BE2C (cell line): ENCODE results near the gene ICE2.
A peak's percentile ranks its signal among the peaks of the same experiment; 100 is the strongest.

Source experiments
- DNase-seq: peaks from one replicate; pipeline ENCODE4 v3.0.0-alpha.2; 2020
- H3K27me3 ChIP-seq: fragments of 250-450 bp; sonication (Bioruptor Pico); 2 replicates; pipeline ENCODE4 v1.5.1; 2020; ENCODE audit warnings: mild to moderate bottlenecking
- H3K36me3 ChIP-seq: fragments of 250-450 bp; sonication (Bioruptor Pico); 2 replicates; pipeline ENCODE4 v1.5.1; 2020; ENCODE audit warnings: mild to moderate bottlenecking
- H3K4me1 ChIP-seq: fragments of 250-450 bp; sonication (Bioruptor Pico); 2 replicates; pipeline ENCODE4 v1.5.1; 2020
- H3K4me3 ChIP-seq: 2 replicates; pipeline ENCODE4 v1.5.1; 2011; ENCODE audit warnings: low read depth, low read length
- H3K9me3 ChIP-seq: fragments of 250-450 bp; sonication (Bioruptor Pico); 2 replicates; pipeline ENCODE4 v1.5.1; 2020
- CTCF ChIP-seq: IDR thresholded peaks from 2 replicates; pipeline ENCODE4 v1.5.1; 2012; ENCODE audit warnings: mild to moderate bottlenecking, low read depth, low read length

Gene ICE2

DNA sequence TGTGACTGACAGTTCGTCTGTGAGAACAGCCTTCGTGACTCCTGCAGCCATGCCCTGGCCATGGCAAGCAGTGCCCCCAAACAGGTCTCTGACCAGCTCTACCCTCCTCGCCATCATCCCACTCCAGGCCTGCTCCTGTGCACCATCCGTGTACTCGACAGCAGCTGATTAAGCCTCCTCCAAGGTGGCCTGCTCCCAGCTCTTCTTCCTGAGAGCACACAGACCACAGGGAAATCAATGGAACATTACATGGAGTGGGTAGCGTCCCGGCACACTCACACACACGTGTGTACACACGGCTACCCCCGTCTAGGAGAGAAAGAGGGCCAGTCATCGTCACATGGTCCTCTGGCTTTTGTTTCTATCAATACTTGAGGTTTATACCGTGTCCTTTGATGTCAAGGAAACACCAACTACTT lies 102.3 kb downstream of the ICE2 start:
- Histone ChIP-seq H3K4me1 (peaks cover 33% of the 10 kb centered on the region), H3K36me3 (peaks cover 23% of the 10 kb centered on the region)

DNA sequence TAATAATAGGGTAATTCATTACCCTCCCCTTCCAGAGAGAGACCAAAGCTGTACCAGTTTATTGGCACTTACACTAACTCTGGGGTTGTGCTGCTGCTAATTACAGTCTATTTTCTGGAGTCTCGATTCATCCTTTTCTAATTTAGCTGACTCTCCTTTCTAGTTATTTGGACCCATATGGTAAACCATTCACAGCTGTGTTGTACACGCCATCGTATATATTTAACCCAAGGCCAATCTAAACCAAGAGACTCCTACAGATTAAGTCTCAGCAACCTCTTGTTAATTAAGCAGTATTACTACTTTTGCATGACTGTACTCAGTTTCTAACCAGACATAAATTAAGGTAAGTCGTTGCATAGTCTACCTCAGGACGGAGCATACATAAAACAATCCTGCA lies 103.6 kb downstream of the ICE2 start:
- Histone ChIP-seq H3K4me1 (peaks cover 47% of the 10 kb centered on the region), H3K36me3 (peaks cover 28% of the 10 kb centered on the region), H3K27me3 (no peaks in the 10 kb centered on the region), H3K4me3 (no peak overlapping the region), H3K9me3 (no peaks in the 10 kb centered on the region)
- no peak for TF ChIP-seq CTCF
- no peak for DNase-seq

More for the DNA sequence above, 102.3 kb downstream of the ICE2 start:
- Histone ChIP-seq H3K9me3 (no peaks in the 10 kb centered on the region), H3K4me3 (no peak overlapping the region), H3K27me3 (no peaks in the 10 kb centered on the region)
- no peak for DNase-seq
- TF ChIP-seq CTCF: no peak

DNA sequence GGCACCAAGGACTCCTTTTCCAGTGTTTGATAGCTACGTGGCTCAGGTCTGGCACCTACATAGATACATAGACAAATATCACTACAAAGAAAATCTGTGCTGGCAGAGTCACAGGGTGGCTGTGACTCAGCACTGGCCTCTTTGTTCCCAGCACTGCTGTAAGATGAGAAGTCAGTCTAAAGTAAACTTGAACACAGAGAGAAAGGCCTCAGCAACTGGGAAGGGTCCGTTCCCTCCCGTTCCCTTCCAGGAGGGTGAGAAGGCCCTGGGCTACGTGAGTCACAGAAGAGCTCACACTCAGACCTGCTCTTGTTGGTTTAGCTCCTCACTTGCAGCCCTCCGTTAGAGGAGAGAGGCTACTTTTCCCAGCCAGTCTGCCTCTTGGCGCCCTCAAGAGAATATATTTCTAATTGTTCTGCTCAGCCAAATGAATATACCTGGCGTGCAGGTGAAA lies 104.3 kb downstream of the ICE2 start:
- DNase-seq: peak; percentile 63
- no peaks in the 10 kb centered on the region for H3K9me3 ChIP-seq
- peaks cover 26% of the 10 kb centered on the region for H3K36me3 ChIP-seq
- H3K4me3 ChIP-seq: no peak overlapping the region; the same call in 1 of the 2 replicates
- TF ChIP-seq CTCF: no peak
- H3K4me1 ChIP-seq: peaks cover 53% of the 10 kb centered on the region
- no peaks in the 10 kb centered on the region for H3K27me3 ChIP-seq

DNA sequence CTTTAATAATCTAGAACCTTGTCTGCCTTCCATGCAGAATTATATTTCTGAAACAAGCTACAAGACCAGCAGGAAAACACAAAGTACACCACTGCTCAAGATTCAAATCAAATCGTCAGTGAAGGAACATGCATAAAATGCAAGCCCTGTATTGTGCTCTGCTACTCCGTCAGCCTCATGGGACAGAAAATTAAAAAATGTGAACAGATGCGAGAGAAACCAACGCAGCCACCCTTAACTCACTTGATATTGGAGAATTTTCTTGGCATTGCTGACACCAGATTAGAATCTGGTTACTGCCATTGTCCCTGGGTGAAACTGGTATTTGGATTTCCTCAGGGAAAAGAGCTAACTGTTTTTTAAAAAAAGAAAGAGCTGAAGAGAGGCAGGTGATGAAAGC lies 104.7 kb downstream of the ICE2 start:
- no peaks in the 10 kb centered on the region for H3K27me3 ChIP-seq
- peaks cover 21% of the 10 kb centered on the region for H3K36me3 ChIP-seq
- TF ChIP-seq CTCF: no peak
- H3K4me3 ChIP-seq: peak overlapping the region; percentile 0; the same call in 1 of the 2 replicates
- H3K4me1 ChIP-seq: peaks cover 57% of the 10 kb centered on the region
- no peaks in the 10 kb centered on the region for H3K9me3 ChIP-seq
- no peak for DNase-seq

DNA sequence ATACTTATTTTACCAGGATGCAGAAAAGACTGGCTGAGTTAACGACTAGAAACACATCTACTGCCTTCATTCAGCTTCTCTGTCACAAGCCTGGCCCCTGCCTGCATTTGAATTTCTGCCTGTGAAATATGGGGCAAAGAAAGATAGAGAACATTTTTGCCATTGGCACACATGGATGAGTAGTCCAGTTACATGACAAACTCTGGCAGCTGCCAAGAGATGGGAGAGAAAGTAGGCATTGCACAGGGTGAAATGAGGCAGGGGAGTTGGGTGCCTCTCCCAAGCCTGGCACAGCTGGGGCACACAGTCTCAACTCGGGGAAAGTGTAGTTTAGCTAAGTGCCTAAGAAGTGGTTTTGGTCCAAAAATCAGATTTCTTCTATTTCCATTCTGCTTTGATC lies 105.2 kb downstream of the ICE2 start:
- peak overlapping the region; percentile 0; the same call in 1 of the 2 replicates for H3K4me3 ChIP-seq
- H3K9me3 ChIP-seq: no peaks in the 10 kb centered on the region
- H3K4me1 ChIP-seq: peaks cover 57% of the 10 kb centered on the region
- no peaks in the 10 kb centered on the region for H3K27me3 ChIP-seq
- DNase-seq: no peak
- peaks cover 21% of the 10 kb centered on the region for H3K36me3 ChIP-seq
- TF ChIP-seq CTCF: no peak

DNA sequence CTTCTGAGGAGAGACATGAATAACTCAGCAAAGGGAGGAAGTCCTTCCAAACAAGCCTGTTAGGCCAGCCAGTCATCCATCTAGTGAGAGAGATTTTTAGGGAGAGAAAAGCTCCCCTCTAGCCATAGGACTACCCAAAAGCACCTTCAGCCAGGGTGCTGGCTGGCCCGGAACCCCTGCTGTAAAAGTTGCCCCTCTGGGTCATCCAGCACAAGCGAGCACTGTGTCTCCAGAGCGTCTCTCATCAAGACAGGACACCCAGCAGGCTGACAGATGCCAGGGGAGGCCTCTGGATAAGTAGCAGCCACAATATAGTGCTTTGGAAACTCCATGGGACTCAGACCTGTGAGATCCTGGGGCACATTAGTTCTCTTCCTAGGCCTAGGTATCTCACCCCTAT lies 105.6 kb downstream of the ICE2 start:
- peaks cover 57% of the 10 kb centered on the region for H3K4me1 ChIP-seq
- no peak overlapping the region for H3K4me3 ChIP-seq
- no peak for DNase-seq
- no peaks in the 10 kb centered on the region for H3K27me3 ChIP-seq
- no peak for TF ChIP-seq CTCF
- H3K36me3 ChIP-seq: peaks cover 19% of the 10 kb centered on the region
- no peaks in the 10 kb centered on the region for H3K9me3 ChIP-seq
